Measurements from ENCODE around the gene SGMS1. TPM values are rescaled to one million over a fixed set of nuclear protein-coding genes. Genes with fewer than 3 reads are reported as not detected.
"Not testable (repeated sequence)": the region's sequence is repeated elsewhere in the genome, so short reads cannot be mapped to it uniquely, and the experiment has no call there.

SGMS1 gene
- polyA plus RNA-seq, 1 donor from 2014 or later: 8.0 TPM

GRCh38 chr10:50447691-50448090 lies 176.1 kb downstream of the SGMS1 start:
- Histone ChIP-seq H3K4me2 (ENCODE audit: low read length) (no peak overlapping the region), H3K27ac (ENCODE audit: low read length) (no peak overlapping the region), H3K4me3 (ENCODE audit: low read length) (no peak overlapping the region)

GRCh38 chr10:50445777-50446176 lies 178.0 kb downstream of the SGMS1 start:
- H3K79me2 ChIP-seq (replicated peaks; ENCODE audit: insufficient read depth, low read length); H3K27ac ChIP-seq (ENCODE audit: low read length); H3K4me2 ChIP-seq (ENCODE audit: low read length); H2AFZ ChIP-seq (ENCODE audit: low read depth, low read length); H3K27me3 ChIP-seq (ENCODE audit: insufficient read depth, low read depth, low read length); H3K9me2 ChIP-seq (ENCODE audit: insufficient read depth, low read length); H3F3A ChIP-seq (ENCODE audit: insufficient read depth, low read length, poor library complexity, severe bottlenecking); H4K20me1 ChIP-seq (ENCODE audit: insufficient read depth); H3K9ac ChIP-seq (ENCODE audit: low read length); H3K9me3 ChIP-seq (ENCODE audit: low read length); H3K4me3 ChIP-seq (ENCODE audit: low read length); H3K36me3 ChIP-seq (ENCODE audit: insufficient read depth, low read length): not testable (repeated sequence)

More at GRCh38 chr10:50447691-50448090, 176.1 kb downstream of the SGMS1 start:
- Histone ChIP-seq H2AFZ (ENCODE audit: low read depth, low read length) (no peak overlapping the region), H3K9me2 (ENCODE audit: insufficient read depth, low read length) (no peaks in the 10 kb centered on the region), H3F3A (ENCODE audit: insufficient read depth, low read length, poor library complexity, severe bottlenecking) (no peaks in the 10 kb centered on the region), H3K79me2 (replicated peaks; ENCODE audit: insufficient read depth, low read length) (no peaks in the 10 kb centered on the region), H3K9ac (ENCODE audit: low read length) (no peak overlapping the region), H3K9me3 (ENCODE audit: low read length) (no peaks in the 10 kb centered on the region), H4K20me1 (ENCODE audit: insufficient read depth) (no peaks in the 10 kb centered on the region), H3K36me3 (ENCODE audit: insufficient read depth, low read length) (no peaks in the 10 kb centered on the region), H3K27me3 (ENCODE audit: insufficient read depth, low read depth, low read length) (no peaks in the 10 kb centered on the region)
- TF ChIP-seq SMC3 (conservative IDR thresholded peaks at IDR 0.05; ENCODE audit: poor library complexity) (no peak), EZH2 (IDR thresholded peaks at IDR 0.05; ENCODE audit: borderline replicate concordance, insufficient read depth, low read length, poor library complexity, severe bottlenecking) (no peak), POLR2AphosphoS5 (IDR thresholded peaks at IDR 0.05) (no peak), TAF1 (IDR thresholded peaks at IDR 0.05; ENCODE audit: low read depth) (no peak), EP300 (conservative IDR thresholded peaks at IDR 0.05; ENCODE audit: poor library complexity, severe bottlenecking) (no peak), RAD21 (conservative IDR thresholded peaks at IDR 0.05) (no peak), CTCF (IDR thresholded peaks at IDR 0.05; ENCODE audit: poor library complexity, severe bottlenecking) (no peak), MXI1 (conservative IDR thresholded peaks at IDR 0.05; ENCODE audit: poor library complexity, severe bottlenecking) (no peak), REST (IDR thresholded peaks at IDR 0.05; ENCODE audit: borderline replicate concordance) (no peak)

GRCh38 chr10:50440489-50440888 lies 183.3 kb downstream of the SGMS1 start:
- TF ChIP-seq MXI1 (conservative IDR thresholded peaks at IDR 0.05; ENCODE audit: poor library complexity, severe bottlenecking) (no peak), SMC3 (conservative IDR thresholded peaks at IDR 0.05; ENCODE audit: poor library complexity) (no peak), TAF1 (IDR thresholded peaks at IDR 0.05; ENCODE audit: low read depth) (no peak), EZH2 (IDR thresholded peaks at IDR 0.05; ENCODE audit: borderline replicate concordance, insufficient read depth, low read length, poor library complexity, severe bottlenecking) (no peak), POLR2AphosphoS5 (IDR thresholded peaks at IDR 0.05) (no peak), CTCF (IDR thresholded peaks at IDR 0.05; ENCODE audit: poor library complexity, severe bottlenecking) (no peak), RAD21 (conservative IDR thresholded peaks at IDR 0.05) (no peak), REST (IDR thresholded peaks at IDR 0.05; ENCODE audit: borderline replicate concordance) (no peak), EP300 (conservative IDR thresholded peaks at IDR 0.05; ENCODE audit: poor library complexity, severe bottlenecking) (no peak)
- no peak overlapping the region for H3K27ac ChIP-seq (ENCODE audit: low read length)
- H3K4me2 ChIP-seq (ENCODE audit: low read length): no peak overlapping the region
- H3K4me3 ChIP-seq (ENCODE audit: low read length): no peak overlapping the region
- H3K9ac ChIP-seq (ENCODE audit: low read length): no peak overlapping the region
- no peaks in the 10 kb centered on the region for H4K20me1 ChIP-seq (ENCODE audit: insufficient read depth)
- H3K79me2 ChIP-seq (replicated peaks; ENCODE audit: insufficient read depth, low read length): no peaks in the 10 kb centered on the region
- no peaks in the 10 kb centered on the region for H3F3A ChIP-seq (ENCODE audit: insufficient read depth, low read length, poor library complexity, severe bottlenecking)
- H3K27me3 ChIP-seq (ENCODE audit: insufficient read depth, low read depth, low read length): no peaks in the 10 kb centered on the region
- H2AFZ ChIP-seq (ENCODE audit: low read depth, low read length): no peak overlapping the region
- no peaks in the 10 kb centered on the region for H3K9me2 ChIP-seq (ENCODE audit: insufficient read depth, low read length)
- H3K36me3 ChIP-seq (ENCODE audit: insufficient read depth, low read length): no peaks in the 10 kb centered on the region
- H3K9me3 ChIP-seq (ENCODE audit: low read length): no peaks in the 10 kb centered on the region

Measured in neural cell (in vitro differentiated cells).